ENCODE results near the gene LRRC32.

Gene LRRC32

DNA sequence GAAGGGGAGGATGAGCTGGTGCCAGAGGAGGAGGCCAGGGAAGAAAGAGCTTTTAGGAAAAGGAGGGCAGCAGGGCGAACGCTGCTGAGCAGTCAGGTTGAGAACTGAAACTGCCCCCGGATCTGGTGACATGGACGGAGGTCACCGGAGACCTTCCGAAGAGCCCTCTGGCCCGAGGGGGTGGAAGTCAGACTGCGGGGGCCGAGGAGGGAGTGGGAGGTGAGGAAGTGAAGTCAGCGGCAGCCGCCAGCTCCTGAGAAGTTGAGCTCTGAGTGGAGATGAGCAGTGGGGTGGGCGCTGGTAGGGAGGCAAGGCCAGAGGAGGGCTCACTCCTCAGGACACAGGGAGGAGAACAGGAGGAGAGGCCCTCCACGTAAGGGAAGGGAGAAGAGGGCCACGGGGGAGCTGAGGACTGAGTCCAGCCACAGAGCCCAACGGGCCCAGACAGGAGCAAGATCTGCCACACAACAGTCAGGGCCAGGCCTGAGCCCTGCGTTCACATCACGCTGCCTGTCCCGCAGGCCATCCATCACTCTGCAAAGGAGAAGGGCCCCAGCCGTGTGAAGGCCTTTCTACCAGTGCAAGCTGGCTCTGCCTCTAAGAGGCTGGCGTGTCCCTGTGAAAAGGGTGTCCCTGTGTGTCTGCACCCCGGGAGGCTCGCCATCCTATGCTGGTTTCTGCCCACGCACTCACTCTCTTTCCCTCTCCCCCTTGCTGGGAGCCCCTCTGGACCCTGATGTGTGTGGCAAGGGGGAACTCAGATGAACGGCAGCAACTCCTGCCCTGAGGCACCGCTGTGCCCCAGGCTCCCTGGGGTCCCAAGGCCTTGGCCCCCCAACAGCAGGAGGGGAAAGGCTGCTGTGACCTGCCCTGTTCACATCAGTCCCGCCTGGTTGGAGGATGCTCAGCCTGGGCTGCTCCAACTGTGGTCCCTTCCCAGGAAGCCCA is 19.0 kb upstream of the LRRC32 start:
- TF ChIP-seq, protein P1, sequence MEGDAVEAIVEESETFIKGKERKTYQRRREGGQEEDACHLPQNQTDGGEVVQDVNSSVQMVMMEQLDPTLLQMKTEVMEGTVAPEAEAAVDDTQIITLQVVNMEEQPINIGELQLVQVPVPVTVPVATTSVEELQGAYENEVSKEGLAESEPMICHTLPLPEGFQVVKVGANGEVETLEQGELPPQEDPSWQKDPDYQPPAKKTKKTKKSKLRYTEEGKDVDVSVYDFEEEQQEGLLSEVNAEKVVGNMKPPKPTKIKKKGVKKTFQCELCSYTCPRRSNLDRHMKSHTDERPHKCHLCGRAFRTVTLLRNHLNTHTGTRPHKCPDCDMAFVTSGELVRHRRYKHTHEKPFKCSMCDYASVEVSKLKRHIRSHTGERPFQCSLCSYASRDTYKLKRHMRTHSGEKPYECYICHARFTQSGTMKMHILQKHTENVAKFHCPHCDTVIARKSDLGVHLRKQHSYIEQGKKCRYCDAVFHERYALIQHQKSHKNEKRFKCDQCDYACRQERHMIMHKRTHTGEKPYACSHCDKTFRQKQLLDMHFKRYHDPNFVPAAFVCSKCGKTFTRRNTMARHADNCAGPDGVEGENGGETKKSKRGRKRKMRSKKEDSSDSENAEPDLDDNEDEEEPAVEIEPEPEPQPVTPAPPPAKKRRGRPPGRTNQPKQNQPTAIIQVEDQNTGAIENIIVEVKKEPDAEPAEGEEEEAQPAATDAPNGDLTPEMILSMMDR (conservative IDR thresholded peaks at IDR 0.05; ENCODE audit: low read depth, low read length) = no peak
- H3K4me3 ChIP-seq (IDR thresholded peaks at IDR 0.05; ENCODE audit: insufficient read depth, low read depth, low read length) = no peak overlapping the region
- no peak overlapping the region for H3K9ac ChIP-seq

DNA sequence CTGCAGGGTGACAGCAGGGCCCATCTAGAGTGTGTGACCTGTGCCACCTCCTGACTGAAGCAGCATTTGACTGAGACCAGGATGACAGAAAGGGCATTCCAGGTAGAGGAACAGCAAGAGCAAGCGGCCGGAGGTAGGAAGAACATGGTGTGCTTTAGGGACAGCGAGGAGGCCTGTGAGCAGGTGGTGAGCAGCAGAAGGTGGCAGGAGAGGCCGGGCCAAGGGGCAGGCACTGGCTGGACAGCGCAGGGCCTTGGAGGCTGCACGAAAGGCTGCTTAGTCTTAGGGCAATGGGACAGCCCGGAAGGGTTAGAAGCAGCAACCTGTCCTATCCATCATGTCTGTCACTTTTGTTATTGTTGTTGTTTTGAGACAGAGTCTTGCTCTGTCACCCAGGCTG is 17.6 kb upstream of the LRRC32 start:
- TF ChIP-seq, protein P1 (conservative IDR thresholded peaks at IDR 0.05; ENCODE audit: low read depth, low read length) = no peak
- Histone ChIP-seq H3K27me3 (ENCODE audit: insufficient read depth, low read depth) (no peaks in the 10 kb centered on the region), H3K9ac (no peak overlapping the region), H3K4me1 (ENCODE audit: low read depth, poor library complexity, severe bottlenecking) (no peaks in the 10 kb centered on the region), H4K20me1 (ENCODE audit: insufficient read depth) (no peaks in the 10 kb centered on the region), H3K79me2 (ENCODE audit: insufficient read depth, low read depth) (no peaks in the 10 kb centered on the region), H3K4me2 (no peak overlapping the region), H3K27ac (no peak overlapping the region), H3K4me3 (IDR thresholded peaks at IDR 0.05; ENCODE audit: insufficient read depth, low read depth, low read length) (no peak overlapping the region), H2AFZ (ENCODE audit: low read depth) (no peak overlapping the region), H3K36me3 (ENCODE audit: insufficient read depth) (no peaks in the 10 kb centered on the region)

More for the DNA sequence above, 19.0 kb upstream of the LRRC32 start:
- no peaks in the 10 kb centered on the region for H3K36me3 ChIP-seq (ENCODE audit: insufficient read depth)
- H3K4me1 ChIP-seq (ENCODE audit: low read depth, poor library complexity, severe bottlenecking) = no peaks in the 10 kb centered on the region
- H3K79me2 ChIP-seq (ENCODE audit: insufficient read depth, low read depth) = no peaks in the 10 kb centered on the region
- no peak overlapping the region for H3K4me2 ChIP-seq
- no peaks in the 10 kb centered on the region for H3K27me3 ChIP-seq (ENCODE audit: insufficient read depth, low read depth)
- no peaks in the 10 kb centered on the region for H4K20me1 ChIP-seq (ENCODE audit: insufficient read depth)
- no peak overlapping the region for H2AFZ ChIP-seq (ENCODE audit: low read depth)
- H3K27ac ChIP-seq = no peak overlapping the region

DNA sequence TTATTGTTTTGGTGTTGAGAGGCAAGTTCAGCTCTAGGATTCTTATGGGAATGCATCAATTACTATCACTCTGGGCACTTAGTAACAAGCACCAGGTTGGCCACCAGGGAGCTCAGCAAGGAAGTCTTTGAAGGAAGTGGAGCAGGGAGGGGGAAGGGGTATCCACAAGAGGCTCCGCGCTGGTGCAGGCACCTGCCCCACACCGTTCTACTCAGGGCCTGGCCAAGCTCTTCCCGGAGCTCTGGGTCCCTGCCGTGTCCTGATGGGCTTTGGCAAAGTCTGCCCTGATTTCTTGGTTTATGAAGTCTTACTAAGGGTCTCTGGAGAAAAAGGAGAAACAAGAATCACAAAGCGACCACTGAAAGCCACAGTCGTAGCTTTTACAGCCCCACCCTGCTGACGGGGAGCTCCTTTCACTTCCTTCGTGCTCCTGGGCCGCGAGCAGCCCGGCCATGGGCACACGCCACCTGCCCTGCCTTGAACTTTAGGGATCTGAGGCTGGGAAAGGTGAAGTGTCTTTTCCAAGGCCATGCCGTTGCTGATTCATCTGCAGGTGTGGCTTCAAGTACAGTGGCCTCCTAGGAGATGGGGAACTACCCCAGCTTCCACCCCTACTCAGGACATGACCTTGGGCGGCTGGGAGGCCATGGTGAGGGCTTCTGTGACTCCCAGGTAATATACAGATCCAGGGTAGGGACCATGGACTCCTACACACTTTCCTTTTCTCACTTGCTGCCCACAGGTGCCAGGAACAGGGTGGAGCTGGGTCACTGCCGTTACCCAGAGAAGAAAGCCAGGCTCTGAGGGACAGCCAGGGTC is 15.9 kb upstream of the LRRC32 start:
- Histone ChIP-seq H3K9ac (no peak overlapping the region), H2AFZ (ENCODE audit: low read depth) (no peak overlapping the region), H3K79me2 (ENCODE audit: insufficient read depth, low read depth) (no peaks in the 10 kb centered on the region), H3K4me1 (ENCODE audit: low read depth, poor library complexity, severe bottlenecking) (no peaks in the 10 kb centered on the region), H3K27me3 (ENCODE audit: insufficient read depth, low read depth) (no peaks in the 10 kb centered on the region), H3K4me2 (no peak overlapping the region), H4K20me1 (ENCODE audit: insufficient read depth) (no peaks in the 10 kb centered on the region), H3K36me3 (ENCODE audit: insufficient read depth) (no peaks in the 10 kb centered on the region), H3K27ac (no peak overlapping the region), H3K4me3 (IDR thresholded peaks at IDR 0.05; ENCODE audit: insufficient read depth, low read depth, low read length) (no peak overlapping the region)
- TF ChIP-seq, protein P1 (conservative IDR thresholded peaks at IDR 0.05; ENCODE audit: low read depth, low read length) = no peak

DNA sequence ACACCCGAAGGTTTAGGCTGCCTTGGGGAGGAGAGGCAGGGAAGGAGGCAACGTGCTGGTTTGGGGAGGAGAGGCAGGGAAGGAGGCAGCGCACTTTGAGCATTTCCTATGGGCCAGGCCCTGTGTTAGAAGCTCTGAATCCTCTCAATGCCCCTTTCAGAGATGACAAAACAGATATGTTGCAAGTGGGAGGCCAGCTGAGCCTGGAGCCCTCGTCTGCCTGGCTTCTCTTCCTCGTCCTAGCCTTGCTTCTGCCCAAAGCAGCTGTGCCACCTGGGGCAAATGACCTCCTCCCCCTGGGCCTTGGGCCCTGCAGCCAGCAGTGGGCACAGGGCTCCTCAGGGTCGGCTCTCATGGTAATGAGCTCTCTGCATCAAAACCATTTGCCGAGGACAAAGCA is 15.3 kb upstream of the LRRC32 start:
- no peaks in the 10 kb centered on the region for H3K27me3 ChIP-seq (ENCODE audit: insufficient read depth, low read depth)
- no peak overlapping the region for H3K4me3 ChIP-seq (IDR thresholded peaks at IDR 0.05; ENCODE audit: insufficient read depth, low read depth, low read length)
- TF ChIP-seq, protein P1 (conservative IDR thresholded peaks at IDR 0.05; ENCODE audit: low read depth, low read length) = no peak
- H3K4me2 ChIP-seq = no peak overlapping the region
- no peaks in the 10 kb centered on the region for H3K4me1 ChIP-seq (ENCODE audit: low read depth, poor library complexity, severe bottlenecking)
- H3K36me3 ChIP-seq (ENCODE audit: insufficient read depth) = no peaks in the 10 kb centered on the region
- H4K20me1 ChIP-seq (ENCODE audit: insufficient read depth) = no peaks in the 10 kb centered on the region
- no peak overlapping the region for H3K27ac ChIP-seq
- H3K9ac ChIP-seq = no peak overlapping the region
- no peak overlapping the region for H2AFZ ChIP-seq (ENCODE audit: low read depth)
- H3K79me2 ChIP-seq (ENCODE audit: insufficient read depth, low read depth) = no peaks in the 10 kb centered on the region

Data from KMS-11 (cell line).